ENCODE data around the gene AKR7A2.

GRCh38 chr1:19262047-19262446 lies 49.9 kb downstream of the AKR7A2 start:
- TF ChIP-seq, protein P1, sequence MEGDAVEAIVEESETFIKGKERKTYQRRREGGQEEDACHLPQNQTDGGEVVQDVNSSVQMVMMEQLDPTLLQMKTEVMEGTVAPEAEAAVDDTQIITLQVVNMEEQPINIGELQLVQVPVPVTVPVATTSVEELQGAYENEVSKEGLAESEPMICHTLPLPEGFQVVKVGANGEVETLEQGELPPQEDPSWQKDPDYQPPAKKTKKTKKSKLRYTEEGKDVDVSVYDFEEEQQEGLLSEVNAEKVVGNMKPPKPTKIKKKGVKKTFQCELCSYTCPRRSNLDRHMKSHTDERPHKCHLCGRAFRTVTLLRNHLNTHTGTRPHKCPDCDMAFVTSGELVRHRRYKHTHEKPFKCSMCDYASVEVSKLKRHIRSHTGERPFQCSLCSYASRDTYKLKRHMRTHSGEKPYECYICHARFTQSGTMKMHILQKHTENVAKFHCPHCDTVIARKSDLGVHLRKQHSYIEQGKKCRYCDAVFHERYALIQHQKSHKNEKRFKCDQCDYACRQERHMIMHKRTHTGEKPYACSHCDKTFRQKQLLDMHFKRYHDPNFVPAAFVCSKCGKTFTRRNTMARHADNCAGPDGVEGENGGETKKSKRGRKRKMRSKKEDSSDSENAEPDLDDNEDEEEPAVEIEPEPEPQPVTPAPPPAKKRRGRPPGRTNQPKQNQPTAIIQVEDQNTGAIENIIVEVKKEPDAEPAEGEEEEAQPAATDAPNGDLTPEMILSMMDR (IDR thresholded peaks at IDR 0.05): no peak
- TF ChIP-seq POLR2A (IDR thresholded peaks at IDR 0.05): no peak

Data from testis (tissue), 2 donors.